Ascending aorta (tissue), 2 donors: Measurements from ENCODE around the gene TOM1L1. TPM values are rescaled to one million over a fixed set of nuclear protein-coding genes. Genes with fewer than 3 reads are reported as not detected.

Experiments used
- DNase-seq, 2 donors: peaks; one replicate each; pipeline ENCODE4 v3.0.0-alpha.2; 2019; ENCODE audit warnings: low spot score in 2 of 2
- H3K27ac ChIP-seq, 2 donors: fragments of 200-600 bp; sonication (generic); one replicate each; pipeline ENCODE4 v1.5.1; 2016 to 2017; ENCODE audit warnings: mild to moderate bottlenecking in 1 of 2
- H3K27me3 ChIP-seq: fragments of 200-600 bp; sonication (generic); one replicate; pipeline ENCODE4 v1.5.1; 2017
- H3K36me3 ChIP-seq, 2 donors: fragments of 200-600 bp; sonication (generic); one replicate each; pipeline ENCODE4 v1.5.1; 2016
- H3K4me1 ChIP-seq, 2 donors: fragments of 200-600 bp; sonication (generic); one replicate each; pipeline ENCODE4 v1.5.1; 2016 to 2017; ENCODE audit warnings: mild to moderate bottlenecking in 1 of 2
- H3K4me3 ChIP-seq, 2 donors: fragments of 200-600 bp; sonication (generic); one replicate each; pipeline ENCODE4 v1.5.1; 2016 to 2017; ENCODE audit warnings: mild to moderate bottlenecking in 1 of 2
- H3K9me3 ChIP-seq, 2 donors: fragments of 200-600 bp; sonication (generic); one replicate each; pipeline ENCODE4 v1.5.1; 2016
- intact Hi-C: fragments of 100-400 bp; cut with DNase I; formaldehyde crosslinking; loops from one replicate; pipeline ENCODE4 v1.15.1; 2023
- total RNA-seq: library from RNA; depleted of rRNA; stranded (reverse); fragments of >200 nt; gene quantifications from one replicate; pipeline ENCODE4 v1.1.0, GENCODE V29; 2016
- TF ChIP-seq, protein P1 (sequence below), 3 experiments: fragments of 200-600 bp in 2 of 3; fragments of 450-650 bp in 1 of 3; sonication (generic) in 2 of 3; IDR thresholded peaks; one replicate each; pipeline ENCODE4 v1.5.1; 2016 to 2019; ENCODE audit warnings: antibody characterized with exemption in 3 of 3, mild to moderate bottlenecking in 1 of 3, moderate library complexity in 1 of 3

The TOM1L1 gene
- total RNA-seq, 1 donor from 2014 or later, result 31.0 TPM

DNA sequence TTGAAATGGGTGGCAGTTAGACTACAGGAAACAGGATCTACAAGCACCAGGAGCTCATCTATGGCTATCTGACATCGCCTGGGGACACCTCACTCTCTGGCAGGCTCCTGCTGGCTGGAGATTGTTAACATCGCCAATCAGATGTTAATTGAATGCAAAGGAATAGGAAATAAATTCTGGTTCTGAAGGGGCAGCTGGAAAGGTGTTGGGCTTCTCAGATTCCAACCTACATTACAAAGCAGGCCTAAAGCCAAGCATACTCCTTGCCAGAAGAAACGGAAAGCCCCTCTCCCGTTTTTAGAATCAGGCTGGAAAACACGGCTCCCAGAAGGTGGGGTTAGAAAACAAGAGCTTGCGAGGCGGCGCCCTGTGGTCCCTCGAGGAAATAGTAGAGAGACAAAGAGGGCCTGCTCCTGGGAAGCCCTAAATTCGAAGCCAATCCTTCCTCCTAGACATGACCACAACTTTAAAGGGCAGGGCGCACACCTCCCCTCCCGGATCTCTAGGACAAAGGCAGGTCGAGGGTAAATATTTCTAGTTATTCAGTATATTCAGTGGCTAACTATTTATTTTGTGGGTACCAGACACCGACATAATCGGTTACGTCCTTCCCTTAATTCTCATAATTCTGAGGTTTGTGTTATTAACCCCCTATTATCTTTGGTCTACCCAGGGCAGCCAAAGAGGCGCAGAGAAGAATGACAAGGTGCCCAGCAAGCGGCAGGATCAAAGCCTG lies 763 bp upstream of the TOM1L1 start:
- no peaks in the 10 kb centered on the region for H3K4me1 ChIP-seq
- peak overlapping the region; percentile 68 to 69 for H3K4me3 ChIP-seq
- TF ChIP-seq, protein P1, sequence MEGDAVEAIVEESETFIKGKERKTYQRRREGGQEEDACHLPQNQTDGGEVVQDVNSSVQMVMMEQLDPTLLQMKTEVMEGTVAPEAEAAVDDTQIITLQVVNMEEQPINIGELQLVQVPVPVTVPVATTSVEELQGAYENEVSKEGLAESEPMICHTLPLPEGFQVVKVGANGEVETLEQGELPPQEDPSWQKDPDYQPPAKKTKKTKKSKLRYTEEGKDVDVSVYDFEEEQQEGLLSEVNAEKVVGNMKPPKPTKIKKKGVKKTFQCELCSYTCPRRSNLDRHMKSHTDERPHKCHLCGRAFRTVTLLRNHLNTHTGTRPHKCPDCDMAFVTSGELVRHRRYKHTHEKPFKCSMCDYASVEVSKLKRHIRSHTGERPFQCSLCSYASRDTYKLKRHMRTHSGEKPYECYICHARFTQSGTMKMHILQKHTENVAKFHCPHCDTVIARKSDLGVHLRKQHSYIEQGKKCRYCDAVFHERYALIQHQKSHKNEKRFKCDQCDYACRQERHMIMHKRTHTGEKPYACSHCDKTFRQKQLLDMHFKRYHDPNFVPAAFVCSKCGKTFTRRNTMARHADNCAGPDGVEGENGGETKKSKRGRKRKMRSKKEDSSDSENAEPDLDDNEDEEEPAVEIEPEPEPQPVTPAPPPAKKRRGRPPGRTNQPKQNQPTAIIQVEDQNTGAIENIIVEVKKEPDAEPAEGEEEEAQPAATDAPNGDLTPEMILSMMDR (IDR thresholded peaks at IDR 0.05), result no peak
- H3K9me3 ChIP-seq, result no peaks in the 10 kb centered on the region
- H3K27me3 ChIP-seq, result no peaks in the 10 kb centered on the region
- no peak for DNase-seq
- H3K36me3 ChIP-seq, result no peaks in the 10 kb centered on the region
- intact Hi-C loops, result loop anchor here (2.0 to 10.0 kb wide), 2 partner anchors 375 to 521 kb away; partner anchors contain the start of gene MMD
- no peak overlapping the region for H3K27ac ChIP-seq

- intact Hi-C loops, result loop anchor here (1.0 to 10.0 kb wide), 3 partner anchors 67 to 519 kb away; partner anchors contain the start of genes COX11, MMD and STXBP4
- no peaks in the 10 kb centered on the region for H3K9me3 ChIP-seq
- no peaks in the 10 kb centered on the region for H3K4me1 ChIP-seq
- peak overlapping the region; percentile 68 to 69 for H3K4me3 ChIP-seq
- no peaks in the 10 kb centered on the region for H3K36me3 ChIP-seq
- H3K27me3 ChIP-seq, result no peaks in the 10 kb centered on the region
- TF ChIP-seq, protein P1 (IDR thresholded peaks at IDR 0.05), result no peak
- H3K27ac ChIP-seq, result peak overlapping the region in 1 of 2 donors; percentile 41
- peak in 1 of 2 donors; percentile 70 for DNase-seq
Observed at GRCh38 chr17:54901230-54901822, 674 bp downstream of the TOM1L1 start.

- intact Hi-C loops, result loop anchor here (10.0 kb wide), 1 partner anchor 373 kb away; no protein-coding TSS in a partner anchor
- TF ChIP-seq, protein P1 (IDR thresholded peaks at IDR 0.05), result no peak
- Histone ChIP-seq H3K4me1 (no peaks in the 10 kb centered on the region), H3K4me3 (peak overlapping the region; percentile 68 to 69), H3K9me3 (no peaks in the 10 kb centered on the region), H3K27me3 (no peaks in the 10 kb centered on the region), H3K27ac (no peak overlapping the region), H3K36me3 (peaks cover 0 to 5% of the 10 kb centered on the region in 2 donors)
- no peak for DNase-seq
Observed at GRCh38 chr17:54902017-54902416, 1.4 kb downstream of the TOM1L1 start.

- H3K4me1 ChIP-seq, result no peaks in the 10 kb centered on the region
- peak overlapping the region in 1 of 2 donors; percentile 68 for H3K4me3 ChIP-seq
- H3K36me3 ChIP-seq, result peaks cover 0 to 5% of the 10 kb centered on the region in 2 donors
- TF ChIP-seq, protein P1 (IDR thresholded peaks at IDR 0.05), result no peak
- DNase-seq, result no peak
- intact Hi-C loops, result loop anchor here (10.0 kb wide), 1 partner anchor 372 kb away; no protein-coding TSS in a partner anchor
- H3K27me3 ChIP-seq, result no peaks in the 10 kb centered on the region
- H3K27ac ChIP-seq, result no peak overlapping the region
- no peaks in the 10 kb centered on the region for H3K9me3 ChIP-seq
Observed at GRCh38 chr17:54902611-54903010, 2.0 kb downstream of the TOM1L1 start.

DNA sequence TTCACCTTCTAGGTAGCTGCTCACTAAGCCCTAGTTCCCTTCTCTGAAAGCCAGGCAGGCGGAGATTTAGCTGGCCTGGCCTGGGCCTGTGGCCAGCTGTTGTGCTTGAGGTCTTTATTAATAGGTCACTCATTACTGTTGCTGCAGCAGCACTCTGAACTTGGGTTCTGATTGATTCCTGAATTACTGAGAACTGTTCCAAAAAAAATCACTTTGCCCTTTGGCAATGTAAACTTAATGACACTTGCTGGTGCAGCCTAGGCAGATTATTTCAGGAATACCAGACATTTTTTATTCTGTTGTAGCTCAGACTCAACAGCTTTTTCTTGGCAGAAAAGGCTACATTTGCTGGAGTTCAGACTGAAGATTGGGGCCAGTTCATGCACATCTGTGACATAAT lies 2.7 kb downstream of the TOM1L1 start:
- H3K4me1 ChIP-seq, result no peaks in the 10 kb centered on the region
- peaks cover 0 to 5% of the 10 kb centered on the region in 2 donors for H3K36me3 ChIP-seq
- no peak overlapping the region for H3K27ac ChIP-seq
- H3K9me3 ChIP-seq, result no peaks in the 10 kb centered on the region
- no peak overlapping the region for H3K4me3 ChIP-seq
- H3K27me3 ChIP-seq, result no peaks in the 10 kb centered on the region
- intact Hi-C loops, result loop anchor here (10.0 kb wide), 1 partner anchor 371 kb away; no protein-coding TSS in a partner anchor
- no peak for DNase-seq
- TF ChIP-seq, protein P1 (IDR thresholded peaks at IDR 0.05), result no peak
